Epithelial cell of esophagus (primary cell): Measurements from ENCODE around the gene PLA2G4C.
"Not testable (repeated sequence)": the region's sequence is repeated elsewhere in the genome, so short reads cannot be mapped to it uniquely, and the experiment has no call there.

Experiments used
- DNase-seq: peaks from one replicate; pipeline ENCODE4 v3.0.0; 2010; ENCODE audit warnings: low read depth
- H3K4me3 ChIP-seq: 2 replicates; pipeline ENCODE4 v1.5.1; 2011; ENCODE audit warnings: mild to moderate bottlenecking, low read length, control low read depth
- CTCF ChIP-seq: IDR thresholded peaks from 2 replicates; pipeline ENCODE4 v1.5.1; 2011; ENCODE audit warnings: low read depth, mild to moderate bottlenecking, low read length, control low read depth, inconsistent platforms; ENCODE audit not compliant: insufficient read depth; ENCODE audit errors: missing control alignments

Gene PLA2G4C

DNA sequence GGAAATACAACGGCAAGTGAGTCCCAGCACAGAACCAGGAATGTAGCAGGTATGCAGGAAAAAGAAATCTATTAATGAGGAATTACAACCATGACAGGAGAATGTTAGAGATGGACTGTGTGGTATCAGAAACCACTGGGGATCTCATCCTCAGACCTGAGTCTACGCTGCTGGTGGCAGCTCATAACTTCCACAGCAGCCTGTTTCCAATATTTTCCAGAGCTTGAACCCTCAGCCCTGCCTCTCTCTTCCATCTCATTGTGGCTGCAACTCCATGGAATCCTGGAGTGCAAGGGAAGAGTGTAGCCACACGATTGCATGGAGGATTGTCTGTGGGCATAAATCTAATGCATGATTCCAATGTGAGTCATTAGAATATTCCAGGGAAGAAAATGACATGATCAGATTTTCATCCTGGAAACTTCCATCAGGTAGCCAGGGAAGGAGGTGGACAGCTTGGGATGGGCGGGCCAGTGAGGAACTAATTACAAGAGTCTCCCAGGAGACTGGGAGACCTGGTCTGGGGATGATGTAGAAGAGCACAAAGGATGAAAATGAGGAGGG lies 14.9 kb downstream of the PLA2G4C start:
- no peak overlapping the region for H3K4me3 ChIP-seq
- no peak for DNase-seq
- no peak for TF ChIP-seq CTCF

DNA sequence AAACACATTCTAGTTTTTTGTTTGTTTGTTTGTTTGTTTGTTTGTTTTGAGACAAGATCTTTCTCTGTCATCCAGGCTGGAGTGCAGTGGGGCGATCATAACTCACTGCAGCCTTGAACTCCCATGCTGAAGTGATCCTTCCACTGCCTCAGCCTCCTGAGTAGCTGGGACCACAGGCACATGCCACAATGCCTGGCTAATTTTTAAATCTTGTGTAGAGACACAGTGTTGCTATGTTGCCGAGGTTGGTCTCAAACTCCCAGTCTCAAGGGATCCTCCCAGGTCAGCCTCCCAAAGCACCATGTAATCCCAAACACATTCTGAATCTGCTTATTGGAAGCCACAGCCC lies 15.8 kb downstream of the PLA2G4C start:
- no peak for DNase-seq
- no peak for TF ChIP-seq CTCF
- H3K4me3 ChIP-seq, result no peak overlapping the region

DNA sequence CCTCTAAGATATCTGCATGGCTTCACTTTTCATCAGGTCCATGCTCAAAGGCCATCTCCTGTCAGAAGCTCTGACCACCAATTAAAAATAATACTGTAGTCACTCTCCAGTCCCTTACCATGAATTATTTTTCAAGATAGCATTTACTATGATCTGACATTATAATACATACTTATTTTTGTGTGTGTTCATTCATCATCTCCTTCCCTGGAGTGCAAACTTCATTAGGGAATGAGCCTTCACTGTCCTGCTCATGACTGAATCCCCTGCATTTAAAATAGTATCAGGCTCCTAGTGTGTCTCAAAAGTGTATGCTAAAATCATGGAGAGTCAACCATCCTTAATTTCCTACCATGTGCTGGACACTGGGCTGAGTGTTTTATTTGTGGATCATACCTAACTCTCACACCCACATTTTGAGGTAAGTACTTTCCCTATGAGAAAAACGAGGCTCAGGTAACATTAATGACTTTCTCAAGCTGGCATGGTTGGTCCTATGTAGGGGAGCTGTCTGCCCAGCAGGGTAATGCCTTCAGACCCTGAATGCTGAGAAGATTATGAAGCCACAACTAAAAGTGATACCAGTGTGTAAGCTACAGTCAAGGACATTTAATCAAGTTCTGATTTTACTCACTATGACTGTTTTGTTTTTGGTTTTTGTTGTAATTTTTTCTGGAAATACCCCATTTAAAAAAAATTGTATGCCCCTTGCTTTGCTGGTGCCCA lies 16.3 kb downstream of the PLA2G4C start:
- no peak for DNase-seq
- H3K4me3 ChIP-seq, result no peak overlapping the region
- TF ChIP-seq CTCF, result no peak

DNA sequence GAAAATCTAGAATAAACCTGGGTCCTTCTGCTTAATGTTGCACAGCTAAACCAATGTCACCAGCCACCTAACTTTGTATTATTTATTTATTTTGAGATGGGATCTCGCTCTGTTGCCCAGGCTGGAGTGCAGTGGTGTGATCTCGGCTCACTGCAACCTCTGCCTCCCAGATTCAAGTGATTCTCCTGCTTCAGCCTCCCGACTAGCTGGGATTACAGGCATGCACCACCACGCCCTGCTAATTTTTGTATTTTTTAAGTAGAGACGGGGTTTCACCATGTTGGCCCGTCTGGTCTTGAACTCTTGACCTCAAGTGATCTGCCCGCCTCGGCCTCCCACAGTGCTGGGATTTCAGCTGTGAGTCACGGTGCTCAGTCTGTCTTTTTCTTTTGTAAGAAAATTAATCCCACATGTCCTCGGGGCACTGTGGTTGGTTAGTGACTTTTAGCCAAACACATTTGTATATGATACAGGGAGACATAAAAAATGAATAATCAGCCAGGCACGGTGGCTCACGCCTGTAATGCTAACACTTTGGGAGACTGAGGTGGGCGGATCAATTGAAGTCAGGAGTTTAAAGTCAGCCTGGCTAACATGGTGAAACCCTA lies 19.4 kb downstream of the PLA2G4C start:
- peak; percentile 81 for DNase-seq

DNA sequence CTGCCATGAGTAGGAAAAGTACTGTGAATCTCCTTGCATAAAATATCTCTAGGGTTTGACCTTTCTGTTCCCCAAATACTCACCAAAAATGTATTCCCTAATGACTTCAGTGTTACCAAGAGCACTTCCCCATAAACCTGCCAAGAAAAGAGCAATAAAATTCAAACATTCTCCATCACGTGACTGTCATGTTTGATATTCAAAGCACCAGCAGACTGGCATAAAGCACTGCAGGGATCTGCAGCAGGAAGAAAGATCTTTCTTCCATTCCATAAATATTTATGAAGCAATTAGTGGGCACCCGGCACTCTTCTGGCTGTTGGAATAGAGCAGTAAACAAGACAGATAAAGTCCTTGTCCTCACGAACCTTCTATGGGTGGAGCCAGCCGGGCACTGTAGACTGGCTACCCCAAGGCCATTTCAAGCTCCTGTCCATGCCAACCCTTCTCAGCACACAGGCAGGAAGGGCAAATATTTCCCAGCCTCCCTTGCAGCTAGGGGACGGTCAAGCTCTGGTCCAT lies 20.3 kb downstream of the PLA2G4C start:
- H3K4me3 ChIP-seq, result no peak overlapping the region
- no peak for TF ChIP-seq CTCF
- no peak for DNase-seq

More for the DNA sequence above, 19.4 kb downstream of the PLA2G4C start:
- H3K4me3 ChIP-seq, result not testable (repeated sequence)

GRCh38 chr19:48088991-48089390 lies 21.6 kb downstream of the PLA2G4C start:
- not testable (repeated sequence) for H3K4me3 ChIP-seq, DNase-seq

- TF ChIP-seq CTCF, result no peak
- DNase-seq, result no peak
- no peak overlapping the region for H3K4me3 ChIP-seq
Measured at GRCh38 chr19:48085904-48086864, 24.4 kb downstream of the PLA2G4C start.
